ENCODE data around the gene ADAMTS3. TPM values are rescaled to one million over a fixed set of nuclear protein-coding genes. Genes with fewer than 3 reads are reported as not detected.

ADAMTS3 gene
- total and polyA plus RNA-seq, 2 donors (not counting 1 experiment from before 2014, with no cell fraction given) = not detected

GRCh38 chr4:72295966-72296557 is 273.0 kb downstream of the ADAMTS3 start:
- peaks cover 9% of the 10 kb centered on the region for H3K27me3 Mint-ChIP-seq
- no peaks in the 10 kb centered on the region for H3K9me3 ChIP-seq (ENCODE audit: control extremely low read depth in 1 of 3, control insufficient read depth in 2 of 3, insufficient read depth in 1 of 3, low read length in 2 of 3)
- no peaks in the 10 kb centered on the region for H4K20me1 ChIP-seq (ENCODE audit: control insufficient read depth, insufficient read depth, low read length, poor library complexity, severe bottlenecking)
- H3K4me2 ChIP-seq (replicated peaks; ENCODE audit: low read depth, low read length, poor library complexity, severe bottlenecking) = no peak overlapping the region
- H3K4me1 ChIP-seq (ENCODE audit: control insufficient read depth in 2 of 2, insufficient read depth in 2 of 2, low read length in 2 of 2) = no peaks in the 10 kb centered on the region
- H3K36me3 ChIP-seq (replicated peaks in 1 of 2; ENCODE audit: control extremely low read depth in 1 of 2, control insufficient read depth in 1 of 2, extremely low read depth in 1 of 2, insufficient read depth in 2 of 2, low read length in 1 of 2) = no peaks in the 10 kb centered on the region
- POLR2A ChIA-PET = no interaction called here
- no peak overlapping the region for H3K4me3 Mint-ChIP-seq
- H3K27ac ChIP-seq (ENCODE audit: low read length in 2 of 2) = no peak overlapping the region
- ATAC-seq (ENCODE audit: low read depth) = no peak
- no peak overlapping the region for H3K4me3 ChIP-seq (ENCODE audit: control extremely low read depth in 1 of 5, extremely low read depth in 1 of 5, insufficient read depth in 1 of 5, low read depth in 2 of 5, low read length in 4 of 5)
- no peak for TF ChIP-seq EZH2 (IDR thresholded peaks at IDR 0.05; ENCODE audit: borderline replicate concordance, insufficient read depth, low read depth, low read length, poor library complexity, severe bottlenecking)
- TF ChIP-seq, protein P1, sequence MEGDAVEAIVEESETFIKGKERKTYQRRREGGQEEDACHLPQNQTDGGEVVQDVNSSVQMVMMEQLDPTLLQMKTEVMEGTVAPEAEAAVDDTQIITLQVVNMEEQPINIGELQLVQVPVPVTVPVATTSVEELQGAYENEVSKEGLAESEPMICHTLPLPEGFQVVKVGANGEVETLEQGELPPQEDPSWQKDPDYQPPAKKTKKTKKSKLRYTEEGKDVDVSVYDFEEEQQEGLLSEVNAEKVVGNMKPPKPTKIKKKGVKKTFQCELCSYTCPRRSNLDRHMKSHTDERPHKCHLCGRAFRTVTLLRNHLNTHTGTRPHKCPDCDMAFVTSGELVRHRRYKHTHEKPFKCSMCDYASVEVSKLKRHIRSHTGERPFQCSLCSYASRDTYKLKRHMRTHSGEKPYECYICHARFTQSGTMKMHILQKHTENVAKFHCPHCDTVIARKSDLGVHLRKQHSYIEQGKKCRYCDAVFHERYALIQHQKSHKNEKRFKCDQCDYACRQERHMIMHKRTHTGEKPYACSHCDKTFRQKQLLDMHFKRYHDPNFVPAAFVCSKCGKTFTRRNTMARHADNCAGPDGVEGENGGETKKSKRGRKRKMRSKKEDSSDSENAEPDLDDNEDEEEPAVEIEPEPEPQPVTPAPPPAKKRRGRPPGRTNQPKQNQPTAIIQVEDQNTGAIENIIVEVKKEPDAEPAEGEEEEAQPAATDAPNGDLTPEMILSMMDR (IDR thresholded peaks at IDR 0.05) = peak; percentile 24
- no peaks in the 10 kb centered on the region for H3K4me1 Mint-ChIP-seq
- H3K79me2 ChIP-seq (ENCODE audit: control insufficient read depth, insufficient read depth, low read length) = no peaks in the 10 kb centered on the region
- no peaks in the 10 kb centered on the region for H3K9me3 Mint-ChIP-seq (ENCODE audit: insufficient read depth)
- peaks cover 0 to 3% (median 0%) of the 10 kb centered on the region in 4 experiments for H3K27me3 ChIP-seq (replicated peaks in 1 of 4; ENCODE audit: control extremely low read depth in 1 of 4, control insufficient read depth in 3 of 4, insufficient read depth in 4 of 4, low read length in 3 of 4)
- H3K9ac ChIP-seq (ENCODE audit: low read length) = no peak overlapping the region
- 27% methylated on average over 2 of the region's 5 CpGs for WGBS (ENCODE audit: insufficient coverage)
- CTCF ChIA-PET = interaction anchor here (1.3 kb wide), 1 partner anchor 8 kb away, joined by 4 read pairs; no protein-coding TSS in a partner anchor
- intact Hi-C loops (cut with micrococcal nuclease) = no loop called here
- H2AFZ ChIP-seq (ENCODE audit: insufficient read depth, low read depth, low read length, poor library complexity, severe bottlenecking) = no peak overlapping the region
- H3K27ac Mint-ChIP-seq = no peak overlapping the region
- peak; percentile 5 for DNase-seq

GRCh38 chr4:72290737-72291136 is 278.3 kb downstream of the ADAMTS3 start:
- H4K20me1 ChIP-seq (ENCODE audit: control insufficient read depth, insufficient read depth, low read length, poor library complexity, severe bottlenecking) = no peaks in the 10 kb centered on the region
- ChIA-PET POLR2A (no interaction called here), CTCF (no interaction called here)
- no peak overlapping the region for H3K4me3 ChIP-seq (ENCODE audit: control extremely low read depth in 1 of 5, extremely low read depth in 1 of 5, insufficient read depth in 1 of 5, low read depth in 2 of 5, low read length in 4 of 5)
- WGBS (ENCODE audit: insufficient coverage) = 94% methylated on average over 8 of the region's 9 CpGs
- Mint-ChIP-seq H3K27ac (no peak overlapping the region), H3K27me3 (peaks cover 12% of the 10 kb centered on the region), H3K9me3 (ENCODE audit: insufficient read depth) (no peaks in the 10 kb centered on the region), H3K4me3 (no peak overlapping the region), H3K4me1 (no peaks in the 10 kb centered on the region)
- H3K27me3 ChIP-seq (replicated peaks in 1 of 4; ENCODE audit: control extremely low read depth in 1 of 4, control insufficient read depth in 3 of 4, insufficient read depth in 4 of 4, low read length in 3 of 4) = peaks cover 0 to 3% (median 0%) of the 10 kb centered on the region in 4 experiments
- DNase-seq (no peak), ATAC-seq (ENCODE audit: low read depth) (no peak)
- H2AFZ ChIP-seq (ENCODE audit: insufficient read depth, low read depth, low read length, poor library complexity, severe bottlenecking) = no peak overlapping the region
- no peaks in the 10 kb centered on the region for H3K9me3 ChIP-seq (ENCODE audit: control extremely low read depth in 1 of 3, control insufficient read depth in 2 of 3, insufficient read depth in 1 of 3, low read length in 2 of 3)
- intact Hi-C loops (cut with micrococcal nuclease) = no loop called here
- no peak overlapping the region for H3K4me2 ChIP-seq (replicated peaks; ENCODE audit: low read depth, low read length, poor library complexity, severe bottlenecking)
- H3K4me1 ChIP-seq (ENCODE audit: control insufficient read depth in 2 of 2, insufficient read depth in 2 of 2, low read length in 2 of 2) = no peaks in the 10 kb centered on the region
- H3K79me2 ChIP-seq (ENCODE audit: control insufficient read depth, insufficient read depth, low read length) = no peaks in the 10 kb centered on the region
- H3K9ac ChIP-seq (ENCODE audit: low read length) = no peak overlapping the region
- TF ChIP-seq, protein P1 (IDR thresholded peaks at IDR 0.05) = no peak
- no peak for TF ChIP-seq EZH2 (IDR thresholded peaks at IDR 0.05; ENCODE audit: borderline replicate concordance, insufficient read depth, low read depth, low read length, poor library complexity, severe bottlenecking)
- H3K36me3 ChIP-seq (replicated peaks in 1 of 2; ENCODE audit: control extremely low read depth in 1 of 2, control insufficient read depth in 1 of 2, extremely low read depth in 1 of 2, insufficient read depth in 2 of 2, low read length in 1 of 2) = no peaks in the 10 kb centered on the region
- H3K27ac ChIP-seq (ENCODE audit: low read length in 2 of 2) = no peak overlapping the region
